Measurements from ENCODE around the gene ARHGAP23.
"Not testable (repeated sequence)": the region's sequence is repeated elsewhere in the genome, so short reads cannot be mapped to it uniquely, and the experiment has no call there.

ARHGAP23 gene

GRCh38 chr17:38461683-38462082 is 33.4 kb downstream of the ARHGAP23 start:
- DNase-seq = no peak

DNA sequence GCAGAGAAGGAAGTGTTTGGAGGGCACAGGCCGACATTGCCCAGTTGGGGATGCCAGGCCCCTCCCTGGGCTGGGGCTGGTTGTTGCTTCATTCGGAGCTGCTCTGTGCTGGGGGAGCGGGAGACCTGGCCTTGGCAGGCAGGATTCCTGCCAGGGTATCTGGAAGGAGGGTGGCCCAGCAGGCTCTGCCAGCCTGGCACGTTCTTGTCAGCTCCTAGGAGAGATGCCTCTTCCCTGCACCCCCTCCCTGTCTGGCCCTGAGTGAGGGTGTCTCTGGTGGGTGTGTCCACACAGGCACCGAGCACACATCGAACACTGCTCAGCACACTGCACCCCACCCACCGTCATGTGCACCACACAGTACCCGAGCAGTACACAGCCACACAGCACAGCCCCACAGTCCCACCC is 35.2 kb downstream of the ARHGAP23 start:
- no peak for DNase-seq

GRCh38 chr17:38464251-38464722 is 36.0 kb downstream of the ARHGAP23 start:
- no peak for DNase-seq

- DNase-seq = no peak
Measured at GRCh38 chr17:38464723-38465390, 36.6 kb downstream of the ARHGAP23 start.

GRCh38 chr17:38465391-38466345 is 37.4 kb downstream of the ARHGAP23 start:
- DNase-seq = no peak

- DNase-seq = no peak
Measured at GRCh38 chr17:38466346-38467315, 38.4 kb downstream of the ARHGAP23 start.

- no peak for DNase-seq
Measured at GRCh38 chr17:38467491-38467890, 39.2 kb downstream of the ARHGAP23 start.

GRCh38 chr17:38469875-38470274 is 41.6 kb downstream of the ARHGAP23 start:
- DNase-seq = no peak

GRCh38 chr17:38471253-38471652 is 43.0 kb downstream of the ARHGAP23 start:
- not testable (repeated sequence) for DNase-seq

- peak in 1 of 2 donors; percentile 6 for DNase-seq
Measured at GRCh38 chr17:38474666-38475065, 46.4 kb downstream of the ARHGAP23 start.

DNA sequence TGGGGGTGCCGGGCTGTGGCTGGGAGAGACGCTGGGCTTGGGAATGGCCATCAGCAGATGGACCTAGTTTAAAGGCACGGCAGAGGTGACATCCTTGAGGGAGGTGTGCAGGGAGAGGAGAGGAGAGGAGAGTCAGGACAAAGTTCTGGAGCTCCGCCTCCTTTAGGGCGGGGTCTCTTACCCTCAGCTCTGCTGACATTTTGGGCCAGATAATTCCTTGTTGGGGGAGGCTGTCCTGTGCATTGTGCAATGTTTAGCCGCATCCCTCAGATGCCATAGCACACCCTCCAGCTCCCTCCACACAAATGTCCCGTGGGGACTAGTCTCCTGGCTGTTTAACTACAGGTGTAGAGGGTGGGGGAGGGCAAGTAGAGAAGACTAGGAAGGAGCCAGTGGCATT is 48.3 kb downstream of the ARHGAP23 start:
- DNase-seq = no peak

DNA sequence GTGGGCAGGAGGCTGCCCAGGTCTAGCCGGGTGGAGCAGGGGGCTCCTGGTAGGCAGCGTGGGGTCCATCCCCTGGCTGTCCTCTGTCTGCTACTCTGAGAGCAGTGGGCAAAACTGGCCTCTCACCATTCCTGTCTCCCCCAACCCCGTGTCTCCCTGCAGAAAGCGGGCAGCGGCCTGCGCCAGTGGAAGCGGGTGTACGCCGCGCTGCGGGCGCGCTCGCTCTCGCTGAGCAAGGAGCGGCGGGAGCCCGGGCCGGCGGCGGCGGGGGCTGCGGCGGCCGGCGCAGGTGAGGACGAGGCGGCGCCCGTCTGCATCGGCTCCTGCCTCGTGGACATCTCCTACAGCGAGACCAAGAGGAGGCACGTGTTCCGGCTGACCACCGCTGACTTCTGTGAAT is 49.2 kb downstream of the ARHGAP23 start:
- DNase-seq = not testable (repeated sequence)

GRCh38 chr17:38477951-38478350 is 49.7 kb downstream of the ARHGAP23 start:
- not testable (repeated sequence) for DNase-seq

GRCh38 chr17:38478667-38479066 is 50.4 kb downstream of the ARHGAP23 start:
- DNase-seq = not testable (repeated sequence)

GRCh38 chr17:38482039-38482699 is 53.9 kb downstream of the ARHGAP23 start:
- DNase-seq = not testable (repeated sequence)

DNA sequence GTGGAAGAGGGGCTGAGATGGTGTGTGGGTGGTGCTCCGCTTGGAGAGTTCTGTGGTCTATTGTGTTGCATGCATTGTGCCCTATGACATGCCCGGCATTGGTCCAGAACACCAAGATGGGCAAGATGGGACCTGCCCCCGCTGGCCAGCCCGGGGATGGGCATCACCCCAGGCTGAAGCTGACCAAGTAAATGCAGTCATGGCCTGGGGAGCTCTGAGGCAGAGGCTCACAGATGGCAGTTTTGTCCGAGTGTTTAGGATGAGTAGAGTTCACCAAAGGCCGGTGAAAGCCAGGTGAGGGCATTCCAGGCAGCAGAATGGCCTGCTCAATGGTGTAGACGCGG is 54.4 kb downstream of the ARHGAP23 start:
- not testable (repeated sequence) for DNase-seq

DNA sequence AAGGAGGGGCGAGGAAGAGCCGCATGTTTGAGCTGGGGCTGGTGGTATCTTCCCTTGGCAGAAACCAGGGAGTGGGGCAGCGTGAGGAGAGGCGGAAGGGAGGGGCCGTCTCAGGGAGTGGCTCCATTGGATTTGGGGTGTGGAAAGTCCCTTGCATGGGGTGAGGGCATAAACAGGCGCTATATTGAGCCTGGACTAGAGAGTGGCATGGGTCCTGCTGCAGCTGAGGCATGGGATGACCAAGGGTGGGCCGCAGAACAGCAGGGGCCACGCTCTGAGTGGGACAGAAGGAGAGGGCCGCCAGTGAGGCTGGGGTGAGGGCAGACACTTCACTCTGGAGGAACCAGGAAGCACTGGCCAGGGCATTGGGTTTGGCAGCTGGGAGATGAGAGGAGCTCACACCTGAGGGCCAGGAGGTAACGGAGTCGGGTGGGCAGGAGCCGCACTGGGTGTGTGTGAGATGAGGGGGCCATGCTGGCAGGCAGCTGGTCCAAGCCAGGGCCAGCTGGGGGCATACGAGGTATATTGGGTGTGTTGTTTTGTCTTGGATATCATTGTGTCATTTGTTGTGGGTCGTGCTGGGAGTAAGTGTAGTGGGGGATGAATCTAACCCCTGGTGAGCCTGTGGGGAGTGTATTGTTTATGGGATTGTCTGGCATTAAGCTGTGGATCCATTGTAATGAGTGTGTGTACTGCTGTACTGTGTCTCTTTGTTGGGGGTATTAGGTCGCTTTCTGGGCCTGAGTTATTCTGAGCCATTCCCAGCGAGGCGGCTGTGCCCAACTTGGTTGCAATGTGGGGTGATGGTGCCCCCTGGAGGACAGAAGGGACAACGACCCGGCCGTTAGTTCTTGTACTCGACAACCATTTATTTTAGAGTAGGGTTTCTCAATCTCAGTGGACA is 56.2 kb downstream of the ARHGAP23 start:
- peak; percentile 45 to 70 for DNase-seq

- DNase-seq = no peak
Measured at GRCh38 chr17:38485146-38485468, 56.8 kb downstream of the ARHGAP23 start.

GRCh38 chr17:38485681-38486298 is 57.5 kb downstream of the ARHGAP23 start:
- peak; percentile 8 to 52 for DNase-seq

DNA sequence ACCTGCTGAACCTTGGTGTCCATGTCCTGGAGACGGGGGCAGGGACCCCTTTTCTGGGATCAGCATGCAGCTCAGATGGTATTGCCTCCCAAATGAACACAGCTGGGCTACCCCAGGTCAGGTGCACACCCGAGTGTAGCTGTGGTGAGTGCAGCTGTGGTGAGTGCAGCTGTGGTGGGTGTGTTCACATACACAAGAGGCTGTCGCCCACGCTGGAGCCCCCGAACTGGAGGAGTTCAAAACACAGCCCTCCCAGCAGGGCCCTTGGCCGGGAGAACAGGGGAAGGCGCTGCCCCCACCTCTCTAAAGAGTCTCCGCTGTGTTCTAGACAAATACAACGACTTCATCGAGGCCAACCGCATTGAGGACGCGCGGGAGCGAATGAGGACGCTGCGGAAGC is 61.5 kb downstream of the ARHGAP23 start:
- DNase-seq = not testable (repeated sequence)

All from CD4-positive, alpha-beta T cell treated with Interferon alpha-2 for 1 hour (primary cell).